M059J (cell line): ENCODE data around the gene UBE2L5. TPM values are rescaled to one million over a fixed set of nuclear protein-coding genes. Genes with fewer than 3 reads are reported as not detected.

ENCODE experiments used
- DNase-seq: peaks from one replicate; pipeline ENCODE4 v3.0.0-alpha.2; 2012; ENCODE audit warnings: low read depth
- total RNA-seq: library from RNA; depleted of rRNA; stranded (reverse); fragments of >200 nt; shearing (Covaris generic); gene quantifications from 2 replicates; pipeline ENCODE4 v1.2.3, GENCODE V29; 2014; rRNA removed

The UBE2L5 gene
- total RNA-seq, 1 experiment from 2014 or later = not detected

- DNase-seq = no peak
These were observed 55.3 kb downstream of the UBE2L5 start for GRCh38 chr13:30477346-30478195.

Other genes starting within 250 kb of the UBE2L5 start
- gene KATNAL1, start 114.9 kb upstream of the UBE2L5 start, total RNA-seq = 20.7 and 28.2 TPM in 2 replicates
- 610 and 697 TPM in 2 replicates for gene HMGB1, start 43.4 kb downstream of the UBE2L5 start, total RNA-seq
- gene USPL1, start 195.4 kb downstream of the UBE2L5 start, total RNA-seq = 14.2 and 19.5 TPM in 2 replicates